NCI-H1436 treated with DMSO at 0.1 percent for 48 hours (cell line): ENCODE measurements around the gene KIF23.
"Not testable (repeated sequence)": the region's sequence is repeated elsewhere in the genome, so short reads cannot be mapped to it uniquely, and the experiment has no call there.

Source experiments
- DNase-seq: peaks from one replicate; lab custom pipeline; 2025; lab: John Stamatoyannopoulos, UW

The KIF23 gene

GRCh38 chr15:69413822-69414700 is at the start of gene KIF23:
TSS of gene KIF23 (plus strand) at chr15:69414349. CDS start at chr15:69414466, 117 bp downstream.
- DNase-seq, result peak; percentile 64

GRCh38 chr15:69367236-69367635 is 46.9 kb upstream of the KIF23 start:
- no peak for DNase-seq

- DNase-seq, result no peak
These were observed 44.5 kb upstream of the KIF23 start for GRCh38 chr15:69369631-69370030.

GRCh38 chr15:69373406-69373805 is 40.7 kb upstream of the KIF23 start:
- no peak for DNase-seq

- no peak for DNase-seq
These were observed 38.9 kb upstream of the KIF23 start for GRCh38 chr15:69375151-69375790.

GRCh38 chr15:69377216-69377970 is 36.8 kb upstream of the KIF23 start:
- DNase-seq, result no peak

GRCh38 chr15:69380100-69380725 is 33.9 kb upstream of the KIF23 start:
- no peak for DNase-seq

GRCh38 chr15:69380726-69381105 is 33.4 kb upstream of the KIF23 start:
- no peak for DNase-seq

DNA sequence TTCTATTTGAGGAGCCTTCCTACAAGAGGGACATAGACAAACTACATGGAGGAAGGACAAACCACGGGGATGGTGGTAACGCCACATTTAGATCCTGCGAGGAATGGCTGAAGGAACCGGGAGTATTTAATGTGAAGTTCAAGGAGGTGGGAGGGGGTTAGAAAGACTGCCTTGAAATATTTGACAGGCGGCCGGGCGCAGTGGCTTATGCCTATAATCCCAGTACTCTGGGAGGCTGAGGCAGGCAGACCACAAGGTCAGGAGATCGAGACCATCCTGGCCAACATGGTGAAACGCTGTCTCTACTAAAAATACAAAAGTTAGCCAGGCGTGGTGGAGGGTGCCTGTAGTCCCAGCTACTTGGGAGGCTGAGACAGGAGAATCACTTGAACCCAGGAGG is 32.0 kb upstream of the KIF23 start:
- DNase-seq, result not testable (repeated sequence)

DNA sequence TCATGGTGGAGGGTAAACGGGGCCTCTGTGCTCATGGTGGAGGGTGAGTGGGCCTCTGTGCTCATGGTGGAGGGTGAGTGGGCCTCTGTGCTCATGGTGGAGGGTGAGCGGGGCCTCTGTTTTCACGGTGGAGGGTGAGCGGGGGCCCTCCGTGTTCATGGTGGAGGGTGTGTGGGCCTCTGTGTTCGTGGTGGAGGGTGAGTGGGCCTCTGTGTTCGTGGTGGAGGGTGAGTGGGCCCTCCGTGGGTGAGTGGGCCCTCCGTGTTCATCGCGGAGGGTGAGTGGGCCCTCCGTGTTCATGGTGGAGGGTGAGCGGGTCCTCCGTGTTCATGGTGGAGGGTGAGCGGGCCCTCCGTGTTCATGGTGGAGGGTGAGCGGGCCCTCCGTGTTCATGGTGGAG is 30.1 kb upstream of the KIF23 start:
- DNase-seq, result not testable (repeated sequence)

GRCh38 chr15:69384626-69385598 is 29.2 kb upstream of the KIF23 start:
- DNase-seq, result no peak

GRCh38 chr15:69385831-69386230 is 28.3 kb upstream of the KIF23 start:
- no peak for DNase-seq

DNA sequence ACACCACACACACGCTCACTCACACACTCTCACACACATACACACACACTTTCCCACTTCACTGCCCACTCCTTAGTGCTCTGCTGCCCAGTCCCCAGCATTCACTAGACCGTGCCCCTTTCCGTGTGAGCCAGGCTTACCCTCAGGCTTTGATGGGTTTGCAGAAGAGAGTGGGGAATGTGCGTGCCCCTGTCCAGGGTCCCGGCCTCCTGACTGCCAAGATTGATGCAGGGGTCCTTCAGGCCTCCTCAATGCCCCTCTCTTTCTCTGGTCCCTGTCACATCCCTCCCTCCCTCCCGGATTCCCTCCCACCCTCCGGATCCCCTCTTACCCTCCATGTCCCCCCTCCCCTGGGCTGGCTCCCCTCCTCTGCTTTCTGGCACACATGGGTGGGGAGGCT is 27.9 kb upstream of the KIF23 start:
- DNase-seq, result no peak

DNA sequence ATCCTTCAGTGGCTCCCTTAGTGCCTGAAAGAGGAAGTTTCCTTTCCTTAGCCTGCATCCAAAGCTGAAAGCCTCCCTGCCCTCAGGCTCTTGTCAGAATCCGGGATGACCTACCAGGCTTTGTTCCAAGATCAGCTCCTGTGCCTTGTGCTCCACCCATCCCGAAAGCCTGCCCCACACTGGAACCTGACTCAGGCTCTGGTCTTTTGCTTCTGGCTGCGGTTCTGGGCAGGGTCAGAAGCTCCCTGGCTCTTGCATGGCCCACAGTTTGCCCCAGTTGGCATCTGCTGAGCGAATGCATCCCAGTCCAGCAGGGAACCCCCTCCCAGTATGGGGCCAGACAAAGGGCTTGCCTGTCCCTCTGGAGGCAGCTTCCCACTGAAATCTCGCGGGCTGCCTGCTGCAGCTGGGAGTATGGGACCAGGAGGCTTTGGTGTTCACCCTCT is 25.9 kb upstream of the KIF23 start:
- no peak for DNase-seq

DNA sequence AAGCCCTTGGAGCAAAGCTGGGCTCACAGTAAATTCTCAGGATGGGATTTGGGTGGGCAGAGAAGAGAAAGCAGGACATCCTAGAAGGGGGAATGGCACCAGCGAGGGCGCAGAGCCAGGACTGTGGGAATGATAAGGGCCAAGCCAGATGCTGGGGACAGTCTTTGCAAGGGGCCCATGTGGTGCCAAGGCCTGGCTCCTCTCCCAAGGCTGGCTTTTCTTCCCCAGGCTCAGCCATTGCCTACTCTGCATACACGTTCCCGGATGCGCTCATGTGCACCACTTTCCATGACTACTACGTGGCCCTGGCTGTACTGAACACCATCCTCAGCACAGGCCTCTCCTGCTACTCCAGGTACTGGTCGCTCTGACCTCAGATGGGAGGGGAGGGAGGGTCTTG is 24.7 kb upstream of the KIF23 start:
- DNase-seq, result no peak

DNA sequence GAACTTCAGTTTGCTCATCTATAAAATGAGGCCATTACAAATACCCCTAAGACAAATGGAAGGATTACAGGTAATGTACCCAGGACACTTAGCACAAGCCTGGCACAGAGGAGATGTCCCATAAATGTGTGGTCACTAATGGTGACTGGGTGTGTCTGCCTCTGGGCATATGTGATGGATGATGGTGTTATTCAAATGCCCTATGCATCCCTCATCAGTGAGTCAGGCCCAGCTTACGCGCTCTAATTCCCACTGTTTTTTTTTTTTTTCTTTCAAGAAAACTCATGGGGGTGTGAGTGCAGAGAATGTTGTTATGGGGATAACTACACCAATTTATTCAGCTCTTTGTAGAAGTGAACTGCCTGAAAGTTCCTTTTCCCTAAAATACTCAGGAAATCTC is 23.6 kb upstream of the KIF23 start:
- DNase-seq, result no peak

GRCh38 chr15:69391046-69391757 is 22.9 kb upstream of the KIF23 start:
- no peak for DNase-seq

GRCh38 chr15:69392352-69392751 is 21.8 kb upstream of the KIF23 start:
- no peak for DNase-seq

- DNase-seq, result no peak
These were observed 20.2 kb upstream of the KIF23 start for GRCh38 chr15:69393831-69394491.
